Measurements from ENCODE around the gene DTNB.

The DTNB gene

DNA sequence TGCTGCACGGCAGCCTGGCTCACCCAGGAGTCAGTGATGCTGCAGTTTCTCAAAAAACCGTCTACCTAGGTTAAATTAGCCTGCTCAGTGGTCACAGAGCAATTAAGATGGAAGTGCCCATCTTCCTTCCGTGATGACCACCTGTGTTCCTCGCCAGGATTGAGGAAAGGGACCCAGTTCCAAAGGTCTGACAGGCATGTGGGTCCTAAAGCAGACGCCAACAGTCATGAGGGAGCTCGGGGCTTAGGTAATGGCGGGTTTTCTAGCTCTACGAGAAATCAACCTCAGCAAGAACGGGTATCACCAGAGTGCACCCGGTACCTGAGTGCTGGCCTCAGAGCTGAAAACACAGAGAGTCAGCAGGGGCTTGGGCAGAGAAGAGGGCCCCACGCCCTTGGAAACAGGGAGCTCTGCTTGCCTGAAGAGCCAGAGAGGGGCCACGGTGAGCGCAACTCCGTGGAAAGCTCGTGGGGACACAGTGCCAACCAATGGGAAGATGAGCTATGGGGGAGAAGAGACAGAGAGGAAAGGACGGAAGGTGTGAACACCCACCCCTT, 297.3 kb downstream of the DTNB start:
- in situ Hi-C loops (cut with HindIII; ENCODE audit: low sequenced_read_pairs) = no loop called here
- no peak for DNase-seq (ENCODE audit: low read depth)
- TF ChIP-seq, protein P1, sequence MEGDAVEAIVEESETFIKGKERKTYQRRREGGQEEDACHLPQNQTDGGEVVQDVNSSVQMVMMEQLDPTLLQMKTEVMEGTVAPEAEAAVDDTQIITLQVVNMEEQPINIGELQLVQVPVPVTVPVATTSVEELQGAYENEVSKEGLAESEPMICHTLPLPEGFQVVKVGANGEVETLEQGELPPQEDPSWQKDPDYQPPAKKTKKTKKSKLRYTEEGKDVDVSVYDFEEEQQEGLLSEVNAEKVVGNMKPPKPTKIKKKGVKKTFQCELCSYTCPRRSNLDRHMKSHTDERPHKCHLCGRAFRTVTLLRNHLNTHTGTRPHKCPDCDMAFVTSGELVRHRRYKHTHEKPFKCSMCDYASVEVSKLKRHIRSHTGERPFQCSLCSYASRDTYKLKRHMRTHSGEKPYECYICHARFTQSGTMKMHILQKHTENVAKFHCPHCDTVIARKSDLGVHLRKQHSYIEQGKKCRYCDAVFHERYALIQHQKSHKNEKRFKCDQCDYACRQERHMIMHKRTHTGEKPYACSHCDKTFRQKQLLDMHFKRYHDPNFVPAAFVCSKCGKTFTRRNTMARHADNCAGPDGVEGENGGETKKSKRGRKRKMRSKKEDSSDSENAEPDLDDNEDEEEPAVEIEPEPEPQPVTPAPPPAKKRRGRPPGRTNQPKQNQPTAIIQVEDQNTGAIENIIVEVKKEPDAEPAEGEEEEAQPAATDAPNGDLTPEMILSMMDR (IDR thresholded peaks at IDR 0.05; ENCODE audit: low read depth, low read length, missing control alignments) = no peak
- no peak overlapping the region for H3K4me3 ChIP-seq (ENCODE audit: low read depth, low read length)

DNA sequence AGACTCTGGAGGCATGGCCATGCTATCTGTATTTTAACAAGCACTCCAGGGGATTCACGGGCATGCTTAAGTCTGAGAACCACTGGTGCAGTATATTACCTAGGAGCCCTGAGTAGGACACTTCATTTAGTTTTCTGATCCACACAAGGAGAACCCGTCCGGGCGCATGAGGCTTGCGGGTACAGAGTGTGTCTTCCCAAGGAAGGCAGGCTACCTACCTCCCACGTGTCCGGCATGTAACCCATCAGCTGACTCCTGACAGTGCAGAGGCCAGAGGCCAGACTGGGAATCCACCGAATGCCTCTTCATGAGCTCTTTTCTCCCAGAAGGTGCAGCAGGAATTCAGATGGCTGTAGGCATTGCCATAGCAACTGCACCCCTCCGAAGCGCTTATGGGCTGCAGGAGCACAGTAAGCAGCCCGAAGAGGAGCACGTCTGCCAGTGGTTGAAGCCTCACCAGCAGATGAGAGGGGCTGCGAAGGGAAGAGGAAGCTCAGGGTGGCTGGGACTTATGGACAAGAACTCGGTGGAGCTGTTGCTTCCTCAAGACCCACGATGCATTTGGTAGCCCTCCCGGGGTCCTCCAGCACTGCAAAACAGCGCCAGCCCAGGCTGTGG, 297.9 kb downstream of the DTNB start:
- TF ChIP-seq, protein P1 (IDR thresholded peaks at IDR 0.05; ENCODE audit: low read depth, low read length, missing control alignments) = no peak
- H3K4me3 ChIP-seq (ENCODE audit: low read depth, low read length) = no peak overlapping the region
- no peak for DNase-seq (ENCODE audit: low read depth)
- in situ Hi-C loops (cut with HindIII; ENCODE audit: low sequenced_read_pairs) = no loop called here

DNA sequence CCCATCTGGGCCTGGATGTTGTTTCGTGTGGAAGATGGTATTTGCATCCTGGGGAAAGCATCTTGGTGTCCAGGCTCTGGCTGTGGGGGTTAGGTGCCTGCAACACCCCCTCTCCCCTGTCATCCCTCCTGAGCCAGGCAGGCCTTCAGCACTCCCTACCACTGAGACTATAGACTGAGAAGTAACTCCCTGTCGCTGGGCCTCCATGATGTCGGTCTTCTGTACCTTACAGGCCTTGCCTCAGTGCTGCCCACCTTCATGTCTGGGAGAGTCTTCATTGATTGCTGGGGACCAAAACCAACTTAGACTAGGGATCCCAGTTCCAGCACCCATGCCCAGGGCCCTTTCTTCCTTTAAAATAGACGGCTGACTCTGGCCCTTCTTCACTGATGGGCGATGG, 298.6 kb downstream of the DTNB start:
- in situ Hi-C loops (cut with HindIII; ENCODE audit: low sequenced_read_pairs) = no loop called here
- no peak overlapping the region for H3K4me3 ChIP-seq (ENCODE audit: low read depth, low read length)
- TF ChIP-seq, protein P1 (IDR thresholded peaks at IDR 0.05; ENCODE audit: low read depth, low read length, missing control alignments) = no peak
- no peak for DNase-seq (ENCODE audit: low read depth)

DNA sequence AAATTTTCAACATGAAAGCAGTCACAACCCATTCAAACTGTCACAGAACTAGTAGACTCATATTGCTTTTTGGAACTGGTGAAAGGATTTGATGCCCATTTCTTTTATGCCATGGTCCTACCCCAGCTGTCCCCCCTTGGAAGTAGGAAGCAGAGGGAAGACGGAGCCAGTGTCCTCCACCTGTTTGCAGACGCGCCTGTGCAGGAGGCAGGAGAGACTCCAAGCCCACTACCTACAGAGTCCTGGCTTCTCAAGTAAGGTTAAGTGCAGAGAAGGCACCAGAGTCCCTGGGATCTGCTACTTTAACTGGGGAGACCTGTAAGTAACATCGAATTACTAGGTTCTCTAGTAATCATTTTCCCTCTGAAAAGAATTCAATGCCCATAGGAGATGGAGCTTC, 299.0 kb downstream of the DTNB start:
- DNase-seq (ENCODE audit: low read depth) = no peak
- TF ChIP-seq, protein P1 (IDR thresholded peaks at IDR 0.05; ENCODE audit: low read depth, low read length, missing control alignments) = no peak
- in situ Hi-C loops (cut with HindIII; ENCODE audit: low sequenced_read_pairs) = no loop called here
- H3K4me3 ChIP-seq (ENCODE audit: low read depth, low read length) = no peak overlapping the region

DNA sequence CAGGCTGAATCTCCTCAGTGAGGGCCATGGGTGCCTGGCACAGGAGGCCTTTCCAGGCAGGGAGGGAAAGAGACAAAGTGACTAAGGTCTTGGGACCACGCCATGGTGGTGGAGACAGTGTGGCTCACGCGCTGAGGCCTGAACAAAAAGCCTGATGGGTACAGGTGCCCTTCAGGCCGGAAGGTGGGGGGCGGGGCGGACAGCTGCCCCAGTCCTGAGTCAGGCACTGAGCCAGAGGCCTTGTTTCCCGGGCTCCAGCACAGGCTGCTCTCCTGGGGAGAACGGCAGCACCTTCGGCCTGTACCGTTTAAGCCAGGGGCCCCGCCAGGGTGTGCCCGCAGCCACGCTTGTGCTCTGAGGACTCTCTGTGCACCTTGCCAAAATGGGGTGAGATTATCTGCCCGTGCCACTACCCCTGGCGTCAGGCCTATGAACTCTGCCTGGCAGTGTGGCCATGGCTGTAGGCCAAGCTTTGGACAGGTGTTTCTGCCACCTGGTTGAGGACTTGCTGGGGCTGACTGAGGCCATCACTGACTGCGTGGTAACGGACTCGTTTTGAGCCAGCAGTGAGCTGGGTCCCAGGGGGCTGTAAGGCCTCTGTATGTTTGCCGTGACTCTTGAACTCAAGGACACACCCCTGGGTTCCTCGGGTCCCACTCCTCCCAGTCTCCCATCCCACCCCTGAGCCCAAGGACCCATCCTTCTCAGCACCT, 300.0 kb downstream of the DTNB start:
- no peak overlapping the region for H3K4me3 ChIP-seq (ENCODE audit: low read depth, low read length)
- in situ Hi-C loops (cut with HindIII; ENCODE audit: low sequenced_read_pairs) = no loop called here
- TF ChIP-seq, protein P1 (IDR thresholded peaks at IDR 0.05; ENCODE audit: low read depth, low read length, missing control alignments) = no peak
- no peak for DNase-seq (ENCODE audit: low read depth)

DNA sequence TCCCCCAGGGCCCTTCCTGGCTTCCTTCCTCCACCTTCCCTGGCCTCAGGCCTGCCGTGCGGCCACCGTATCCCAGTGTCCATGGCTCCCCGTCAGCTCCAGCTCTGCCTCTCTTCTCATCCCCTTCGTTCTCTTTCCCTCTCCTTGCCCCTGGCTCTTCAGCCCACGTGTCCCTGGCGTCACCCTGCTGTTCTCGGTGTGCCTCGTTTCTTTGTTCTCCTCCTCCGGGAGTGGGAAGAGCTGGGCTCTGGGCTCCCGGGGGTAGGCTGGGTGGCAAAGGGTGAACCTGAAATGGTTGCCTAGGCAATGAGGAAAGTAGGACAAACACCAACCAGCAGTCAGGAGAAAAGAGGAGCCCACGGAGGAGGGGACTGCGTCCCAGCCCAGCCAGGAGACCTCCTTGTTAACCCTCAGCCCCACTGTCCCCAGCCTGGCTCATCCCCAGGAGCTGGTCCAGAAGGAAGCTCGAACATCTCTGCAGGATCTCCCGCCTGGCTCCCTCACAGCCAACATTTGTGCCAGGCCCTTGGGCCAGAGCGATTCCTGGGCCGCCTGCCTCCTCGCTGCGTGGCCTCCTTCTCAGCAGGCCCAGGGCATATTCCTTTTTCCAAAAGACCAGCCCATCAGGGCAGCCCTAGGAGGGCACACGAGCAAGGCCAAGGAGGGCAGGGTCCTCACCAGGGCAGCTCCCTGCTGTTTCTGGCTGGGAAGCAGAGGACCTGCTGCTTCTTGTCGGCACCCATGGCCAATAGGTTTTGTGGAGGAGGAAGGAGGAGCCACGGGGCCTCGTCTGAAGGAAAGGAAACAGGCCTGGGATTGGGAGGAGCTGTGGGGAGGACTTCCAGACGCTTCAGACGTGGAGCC, 300.7 kb downstream of the DTNB start:
- TF ChIP-seq, protein P1 (IDR thresholded peaks at IDR 0.05; ENCODE audit: low read depth, low read length, missing control alignments) = no peak
- no peak for DNase-seq (ENCODE audit: low read depth)
- in situ Hi-C loops (cut with HindIII; ENCODE audit: low sequenced_read_pairs) = no loop called here
- no peak overlapping the region for H3K4me3 ChIP-seq (ENCODE audit: low read depth, low read length)
